Stimulated activated CD8-positive, alpha-beta memory T cell treated with anti-CD3 and anti-CD28 coated beads, Interleukin-15, amount 100 ng/mL, for 48 hours (primary cell): ENCODE data around the gene GSG1.
A peak's percentile ranks its signal among the peaks of the same experiment; 100 is the strongest.
"Not testable (repeated sequence)": the region's sequence is repeated elsewhere in the genome, so short reads cannot be mapped to it uniquely, and the experiment has no call there.

ENCODE experiments used
- DNase-seq, 2 donors: peaks; one replicate each; pipeline ENCODE4 v3.0.0-alpha.2; 2020; ENCODE audit warnings: low read depth in 2 of 2

GSG1 gene

GRCh38 chr12:13062669-13063068 is 40.8 kb downstream of the GSG1 start:
- no peak for DNase-seq

GRCh38 chr12:13061377-13061776 is 42.1 kb downstream of the GSG1 start:
- no peak for DNase-seq

- DNase-seq: no peak
These were observed 42.9 kb downstream of the GSG1 start for GRCh38 chr12:13060581-13060980.

GRCh38 chr12:13053617-13054016 is 49.9 kb downstream of the GSG1 start:
- not testable (repeated sequence) for DNase-seq

GRCh38 chr12:13052421-13052820 is 51.0 kb downstream of the GSG1 start:
- DNase-seq: no peak

- DNase-seq: no peak
These were observed 53.7 kb downstream of the GSG1 start for GRCh38 chr12:13049816-13050215.

GRCh38 chr12:13046964-13047363 is 56.5 kb downstream of the GSG1 start:
- DNase-seq: no peak

- no peak for DNase-seq
These were observed 57.7 kb downstream of the GSG1 start for GRCh38 chr12:13045816-13046215.

GRCh38 chr12:13044906-13045299 is 58.6 kb downstream of the GSG1 start:
- DNase-seq: no peak

- peak; percentile 60 to 66 for DNase-seq
These were observed 59.2 kb downstream of the GSG1 start, which contains the start of gene FAM234B for GRCh38 chr12:13044002-13044905. FAM234B (plus strand) TSS chr12:13044381; CDS start chr12:13044404, 23 bp downstream.

- no peak for DNase-seq
These were observed 60.7 kb downstream of the GSG1 start for GRCh38 chr12:13042666-13043230.

- DNase-seq: no peak
These were observed 62.2 kb downstream of the GSG1 start for GRCh38 chr12:13041224-13041623.

GRCh38 chr12:13039328-13039956 is 64.0 kb downstream of the GSG1 start:
- DNase-seq: no peak

- DNase-seq: no peak
These were observed 64.8 kb downstream of the GSG1 start for GRCh38 chr12:13038491-13039161.

GRCh38 chr12:13036881-13037280 is 66.6 kb downstream of the GSG1 start:
- DNase-seq: no peak

- not testable (repeated sequence) for DNase-seq
These were observed 68.1 kb downstream of the GSG1 start for GRCh38 chr12:13035335-13035734.
